ENCODE data around the gene CHD9.
"Not testable (repeated sequence)": the region's sequence is repeated elsewhere in the genome, so short reads cannot be mapped to it uniquely, and the experiment has no call there.

Gene CHD9

GRCh38 chr16:53048139-53048915, 6.5 kb upstream of the CHD9 start:
- DNase-seq (ENCODE audit: low read depth in 2 of 2): no peak

GRCh38 chr16:53051255-53051654, 3.5 kb upstream of the CHD9 start:
- DNase-seq (ENCODE audit: low read depth in 2 of 2): not testable (repeated sequence)

GRCh38 chr16:53052519-53053501, 2.0 kb upstream of the CHD9 start, which contains the start of gene CHD9NB:
TSS of gene CHD9NB (minus strand) at chr16:53052897. CDS start at chr16:53044158, 8,739 bp downstream.
- DNase-seq (ENCODE audit: low read depth in 2 of 2): no peak

GRCh38 chr16:53053967-53054669, 673 bp upstream of the CHD9 start:
- DNase-seq (ENCODE audit: low read depth in 2 of 2): no peak

GRCh38 chr16:53055541-53056391, 975 bp downstream of the CHD9 start:
- no peak for DNase-seq (ENCODE audit: low read depth in 2 of 2)

- DNase-seq (ENCODE audit: low read depth in 2 of 2): no peak
Observed at GRCh38 chr16:53056392-53056881, 1.6 kb downstream of the CHD9 start.

- DNase-seq (ENCODE audit: low read depth in 2 of 2): no peak
Observed at GRCh38 chr16:53057658-53058057, 2.9 kb downstream of the CHD9 start.

- DNase-seq (ENCODE audit: low read depth in 2 of 2): no peak
Observed at GRCh38 chr16:53058441-53058840, 3.6 kb downstream of the CHD9 start.

GRCh38 chr16:53058882-53059281, 4.1 kb downstream of the CHD9 start:
- DNase-seq (ENCODE audit: low read depth in 2 of 2): no peak

GRCh38 chr16:53059672-53060071, 4.9 kb downstream of the CHD9 start:
- DNase-seq (ENCODE audit: low read depth in 2 of 2): no peak

- DNase-seq (ENCODE audit: low read depth in 2 of 2): no peak
Observed at GRCh38 chr16:53061256-53061655, 6.5 kb downstream of the CHD9 start.

- DNase-seq (ENCODE audit: low read depth in 2 of 2): no peak
Observed at GRCh38 chr16:53061701-53062159, 6.9 kb downstream of the CHD9 start.

GRCh38 chr16:53064081-53064578, 9.3 kb downstream of the CHD9 start:
- DNase-seq (ENCODE audit: low read depth in 2 of 2): no peak

- no peak for DNase-seq (ENCODE audit: low read depth in 2 of 2)
Observed at GRCh38 chr16:53065461-53066061, 10.8 kb downstream of the CHD9 start.

- DNase-seq (ENCODE audit: low read depth in 2 of 2): no peak
Observed at GRCh38 chr16:53067675-53068074, 12.9 kb downstream of the CHD9 start.

- no peak for DNase-seq (ENCODE audit: low read depth in 2 of 2)
Observed at GRCh38 chr16:53068423-53068833, 13.6 kb downstream of the CHD9 start.

- no peak for DNase-seq (ENCODE audit: low read depth in 2 of 2)
Observed at GRCh38 chr16:53069772-53070171, 15.0 kb downstream of the CHD9 start.

- DNase-seq (ENCODE audit: low read depth in 2 of 2): no peak
Observed at GRCh38 chr16:53071748-53072301, 17.0 kb downstream of the CHD9 start.

- DNase-seq (ENCODE audit: low read depth in 2 of 2): no peak
Observed at GRCh38 chr16:53073022-53073421, 18.2 kb downstream of the CHD9 start.

GRCh38 chr16:53074296-53074695, 19.5 kb downstream of the CHD9 start:
- not testable (repeated sequence) for DNase-seq (ENCODE audit: low read depth in 2 of 2)
